HepG2 (cell line): ENCODE results near the gene ACAT2. TPM values are rescaled to one million over a fixed set of nuclear protein-coding genes. Genes with fewer than 3 reads are reported as not detected.
A peak's percentile ranks its signal among the peaks of the same experiment; 100 is the strongest.

Experiments used
- ATAC-seq: fragments of 200-7000 bp; cut with Tn5 transposase; 3 replicates; pipeline ENCODE4 v1.9.1; 2020; ENCODE audit warnings: mild to moderate bottlenecking, moderate library complexity
- BruUV-seq: library from RNA; stranded (reverse); fragments of 400-500 nt; replicated peaks from 2 replicates; lab custom pipeline; 2021; lab: Mats Ljungman, UMichigan
- CTCF ChIA-PET: fragments of 300-600 bp; formaldehyde crosslinking; extraction: SDS; loops from one replicate; lab custom pipeline; 2021; ENCODE audit warnings: low total read pairs, inconsistent platforms, low intra/inter-chr PET ratio; lab: Yijun Ruan, JAX
- POLR2A ChIA-PET: fragments of 350-600 bp; sonication (Branson Sonifier 250); formaldehyde crosslinking; loops from one replicate; lab custom pipeline; 2020; ENCODE audit warnings: antibody characterized with exemption, inconsistent platforms; lab: Yijun Ruan, JAX
- DNase-seq: peaks from one replicate; pipeline ENCODE4 v3.0.0-alpha.2; 2015; ENCODE audit warnings: low spot score
- FAIRE-seq: peaks from 3 replicates; lab custom pipeline; 2011; peaks lifted over from hg19 to GRCh38; lab: Jason Lieb, UNC
- H2AFZ ChIP-seq: one replicate; pipeline ENCODE4 v1.6.1; 2011; ENCODE audit warnings: low read length, inconsistent platforms
- H3K27ac ChIP-seq: fragments of 300-600 bp; 3 replicates; pipeline ENCODE4 v1.8.0; 2011; ENCODE audit warnings: mixed run types, mild to moderate bottlenecking, mixed read lengths, low read length, inconsistent platforms; ENCODE audit not compliant: insufficient read depth; ENCODE audit errors: extremely low read length
- H3K27me3 ChIP-seq, 2 experiments: fragments of 200-600 bp in 1 of 2; 2 replicates in 1 of 2; 3 replicates in 1 of 2; pipeline versions ENCODE4 v1.6.0 to v1.8.0; 2011; ENCODE audit warnings: low read length in 2 of 2, mild to moderate bottlenecking in 2 of 2, moderate library complexity in 2 of 2, inconsistent platforms in 1 of 2; ENCODE audit not compliant: insufficient read depth in 2 of 2, control insufficient read depth in 1 of 2
- H3K36me3 ChIP-seq, 2 experiments: fragments of 200-600 bp in 1 of 2; replicated peaks in 1 of 2; 2 replicates in 1 of 2; 3 replicates in 1 of 2; pipeline versions ENCODE4 v1.5.1 to v1.8.0; 2011; ENCODE audit warnings: low read length in 2 of 2, inconsistent platforms in 1 of 2; ENCODE audit not compliant: insufficient read depth in 2 of 2, control insufficient read depth in 1 of 2
- H3K4me1 ChIP-seq: 2 replicates; pipeline ENCODE4 v1.5.1; 2012; ENCODE audit warnings: low read length, inconsistent platforms; ENCODE audit not compliant: insufficient read depth
- H3K4me2 ChIP-seq: 2 replicates; pipeline ENCODE4 v1.6.0; 2011; ENCODE audit warnings: low read depth, low read length, inconsistent platforms
- H3K4me3 ChIP-seq, 3 experiments: fragments of 200-600 bp in 1 of 3; sonication (generic), shearing (Covaris generic) in 1 of 3; replicated peaks in 1 of 3; 2 replicates each; pipeline ENCODE4 v1.5.1; 2011 to 2016; ENCODE audit warnings: low read length in 3 of 3, inconsistent platforms in 2 of 3, low read depth in 2 of 3, mild to moderate bottlenecking in 2 of 3, control low read depth in 1 of 3, mixed read lengths in 1 of 3; ENCODE audit not compliant: insufficient read depth in 1 of 3
- H3K79me2 ChIP-seq: one replicate; pipeline ENCODE4 v1.6.1; 2011; ENCODE audit warnings: low read length, inconsistent platforms; ENCODE audit not compliant: insufficient read depth
- H3K9ac ChIP-seq: 2 replicates; pipeline ENCODE4 v1.6.0; 2011; ENCODE audit warnings: mild to moderate bottlenecking, low read depth, low read length, inconsistent platforms; ENCODE audit not compliant: insufficient read depth
- H3K9me3 ChIP-seq: 2 replicates; pipeline ENCODE4 v1.5.1; 2012; ENCODE audit warnings: mild to moderate bottlenecking, low read length
- H4K20me1 ChIP-seq: 2 replicates; pipeline ENCODE4 v1.6.0; 2011; ENCODE audit warnings: inconsistent platforms, mild to moderate bottlenecking, low read length, moderate library complexity; ENCODE audit not compliant: insufficient read depth
- ARID2 ChIP-seq: sonication (generic); formaldehyde crosslinking; IDR thresholded peaks from 2 replicates; pipeline ENCODE4 v1.8.1; 2022; ENCODE audit warnings: mild to moderate bottlenecking, missing genetic modification reagents, borderline replicate concordance
- BCL6 ChIP-seq: IDR thresholded peaks from 2 replicates; pipeline ENCODE4 v1.6.1; 2016; ENCODE audit warnings: missing genetic modification reagents, missing compliant biosample characterization
- DNMT3B ChIP-seq: conservative IDR thresholded peaks from 2 replicates; pipeline ENCODE4 v1.6.1; 2016; ENCODE audit warnings: missing biosample characterization, control low read depth
- FUBP1 ChIP-seq: sonication (generic); formaldehyde crosslinking; IDR thresholded peaks from 2 replicates; pipeline ENCODE4 v1.5.1; 2020; ENCODE audit warnings: missing genetic modification reagents, mild to moderate bottlenecking, borderline replicate concordance
- NFATC3 ChIP-seq: sonication (generic); formaldehyde crosslinking; IDR thresholded peaks from 2 replicates; pipeline ENCODE4 v1.5.1; 2020; ENCODE audit warnings: mild to moderate bottlenecking, missing genetic modification reagents
- PITX1 ChIP-seq: sonication (generic); formaldehyde crosslinking; IDR thresholded peaks from 2 replicates; pipeline ENCODE4 v1.5.1; 2020; ENCODE audit warnings: mild to moderate bottlenecking, missing genetic modification reagents
- REXO4 ChIP-seq: sonication (generic); formaldehyde crosslinking; IDR thresholded peaks from 2 replicates; pipeline ENCODE4 v1.8.0; 2022; ENCODE audit warnings: missing genetic modification reagents, mild to moderate bottlenecking, borderline replicate concordance
- SALL1 ChIP-seq: sonication (generic); formaldehyde crosslinking; IDR thresholded peaks from 2 replicates; pipeline ENCODE4 v1.8.0; 2022; ENCODE audit warnings: mild to moderate bottlenecking, missing genetic modification reagents
- THAP7 ChIP-seq: sonication (generic); formaldehyde crosslinking; IDR thresholded peaks from 2 replicates; pipeline ENCODE4 v1.8.1; 2023; ENCODE audit warnings: mild to moderate bottlenecking, missing genetic modification reagents
- ZBTB20 ChIP-seq: sonication (generic); formaldehyde crosslinking; IDR thresholded peaks from 2 replicates; pipeline ENCODE4 v1.8.1; 2023; ENCODE audit warnings: missing genetic modification reagents, low read depth, mild to moderate bottlenecking, borderline replicate concordance
- ZNF263 ChIP-seq: sonication (generic); formaldehyde crosslinking; IDR thresholded peaks from 2 replicates; pipeline ENCODE4 v1.4.0; 2020; ENCODE audit warnings: missing genetic modification reagents
- ZNF280B ChIP-seq: sonication (generic); formaldehyde crosslinking; IDR thresholded peaks from 2 replicates; pipeline ENCODE4 v1.5.0; 2020; ENCODE audit warnings: missing genetic modification reagents, mild to moderate bottlenecking, borderline replicate concordance
- ZNF34 ChIP-seq: sonication (generic); formaldehyde crosslinking; IDR thresholded peaks from 2 replicates; pipeline ENCODE4 v1.4.0; 2020; ENCODE audit warnings: mild to moderate bottlenecking, missing genetic modification reagents, borderline replicate concordance
- ZNF563 ChIP-seq: sonication (generic); formaldehyde crosslinking; IDR thresholded peaks from 2 replicates; pipeline ENCODE4 v1.8.0; 2022; ENCODE audit warnings: mild to moderate bottlenecking, moderate library complexity, missing genetic modification reagents
- ZNF747 ChIP-seq: sonication (generic); formaldehyde crosslinking; IDR thresholded peaks from 2 replicates; pipeline ENCODE4 v1.8.1; 2023; ENCODE audit warnings: missing genetic modification reagents, mild to moderate bottlenecking, borderline replicate concordance
- ZNF891 ChIP-seq: sonication (generic); formaldehyde crosslinking; IDR thresholded peaks from 2 replicates; pipeline ENCODE4 v1.5.0; 2020; ENCODE audit warnings: mild to moderate bottlenecking, missing genetic modification reagents
- WGBS: methylation state at CpG from one replicate; pipeline ENCODE4 v1.1.6; 2017; ENCODE audit warnings: low lambda C conversion rate; 5-methylcytosine and 5-hydroxymethylcytosine counted together
- in situ Hi-C: cut with HindIII; loops from 2 replicates; pipeline ENCODE4 v1.10.0; 2017; ENCODE audit warnings: low pct_unique_long_range_greater_than_20kb; ENCODE audit not compliant: extremely low pct_ligation_motif_present
- intact Hi-C: fragments of 100-400 bp; cut with micrococcal nuclease; formaldehyde crosslinking; loops from one replicate; pipeline ENCODE4 v1.10.0; 2022; ENCODE audit not compliant: unreplicated experiment
- polyA plus RNA-seq, 8 experiments: library from polyadenylated mRNA; depleted of rRNA in 3 of 8; stranded (reverse) in 7 of 8; unstranded in 1 of 8; fragments of >200 nt; fragmentation: Illumina TruSeq in 4 of 8; extraction: Trizol in 4 of 8; gene quantifications; 2 replicates each; pipeline versions ENCODE4 v1.2.1 to v1.2.3, GENCODE V29; 2011 to 2016; ENCODE audit warnings: low read depth in 4 of 8, missing spikeins in 1 of 8, mixed read lengths in 1 of 8; ENCODE audit not compliant: insufficient read depth in 1 of 8
- total RNA-seq, 5 experiments: library from RNA; depleted of rRNA; stranded (reverse); fragments of >200 nt; fragmentation: Illumina TruSeq; extraction: Trizol; gene quantifications; 2 replicates each; pipeline ENCODE4 v1.2.3, GENCODE V29; 2016; ENCODE audit warnings: low read depth in 1 of 5
- TF ChIP-seq, protein P1 (sequence below): sonication (generic); formaldehyde crosslinking; IDR thresholded peaks from 2 replicates; pipeline ENCODE4 v1.4.0; 2020; ENCODE audit warnings: missing genetic modification reagents, mild to moderate bottlenecking, borderline replicate concordance

Gene ACAT2
- total and polyA plus RNA-seq, 2 of the 13 experiments (the other 11 are each of a cell fraction or from before 2014, with no cell fraction given), result 121 to 534 TPM

DNA sequence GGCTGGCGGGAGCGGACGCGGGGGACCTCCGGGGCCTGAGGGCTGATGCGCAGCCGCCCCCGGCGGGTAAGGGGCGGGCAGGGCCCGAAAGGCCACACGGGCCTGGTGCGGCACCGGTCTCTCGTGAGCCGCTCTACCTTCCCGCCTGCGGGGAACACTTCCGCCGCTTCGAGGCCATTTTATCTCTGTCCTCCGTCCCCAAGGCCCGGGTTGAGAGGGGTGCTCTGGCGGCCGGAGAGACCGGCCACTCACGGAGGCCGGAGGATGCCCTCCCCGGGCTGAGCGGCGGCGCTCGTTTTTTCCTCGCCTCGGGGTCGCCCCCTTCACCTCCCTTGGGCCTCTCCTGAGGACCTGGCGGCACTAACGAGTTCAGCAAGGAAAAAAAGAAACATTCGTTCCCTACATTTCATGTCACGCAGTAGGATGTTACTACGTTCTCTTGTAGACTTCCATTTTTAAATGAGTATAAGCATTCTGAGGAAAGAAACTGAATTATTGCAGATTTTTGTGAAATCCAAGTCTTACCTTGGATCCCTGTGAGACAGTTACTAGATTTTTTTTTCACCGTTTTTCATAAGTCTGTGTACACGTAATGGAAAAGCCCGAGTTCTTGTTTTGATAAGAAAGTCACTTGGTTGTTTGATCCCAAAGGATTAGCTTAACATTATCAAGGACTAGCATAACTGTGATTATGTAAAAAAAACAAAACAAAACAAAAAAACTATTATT is 34.0 kb upstream of the ACAT2 start:
- POLR2A ChIA-PET, result interaction anchor here (0.8 to 13.1 kb wide), 11 partner anchors 10 to 63 kb away, joined by 3 to 175 read pairs (median 6); partner anchors contain the start of genes ACAT2, MRPL18, SOD2 and TCP1
- Histone ChIP-seq H4K20me1 (peaks cover 51% of the 10 kb centered on the region), H2AFZ (no peak overlapping the region), H3K36me3 (peaks cover 0 to 4% of the 10 kb centered on the region in 2 experiments; a peak in 3 of 5 replicates), H3K4me1 (peaks cover 64% of the 10 kb centered on the region), H3K27ac (peak overlapping the region; percentile 99), H3K4me2 (peak overlapping the region; percentile 96), H3K9ac (peak overlapping the region; percentile 99), H3K9me3 (no peaks in the 10 kb centered on the region), H3K27me3 (no peaks in the 10 kb centered on the region; a peak in 1 of 5 replicates), H3K79me2 (peaks cover 93% of the 10 kb centered on the region), H3K4me3 (peak overlapping the region; percentile 88 to 99 (median 97))
- peak; percentile 29 for DNase-seq
- CTCF ChIA-PET, result no interaction called here
- in situ Hi-C loops (loop anchor here (5.0 kb wide), 3 partner anchors 34 to 59 kb away; partner anchors contain the start of genes ACAT2, SOD2 and TCP1), intact Hi-C loops (loop anchor here (1.0 to 2.0 kb wide), 3 partner anchors 34 to 61 kb away; partner anchors contain the start of genes ACAT2, SOD2 and TCP1)
- BruUV-seq, result no TSS peak
- no peak for FAIRE-seq
- under 1% methylated on average over 25 of the region's 44 CpGs for WGBS
- peak; percentile 65 for ATAC-seq
- no peak for TF ChIP-seq ZNF34
- 0 out of 2 replicates have a peak, but pooled peaks have one; percentile 36 for TF ChIP-seq THAP7 (CRISPR knock-in tag)
- TF ChIP-seq FUBP1 (CRISPR knock-in tag), result no peak
- 0 out of 2 replicates have a peak, but pooled peaks have one; percentile 8 for TF ChIP-seq ZNF747 (CRISPR knock-in tag)
- peak; percentile 62; the same call in 1 of the 2 replicates for TF ChIP-seq ZNF263
- peak; percentile 83; the same call in 1 of the 2 replicates for TF ChIP-seq REXO4 (CRISPR knock-in tag)
- peak; percentile 61; the same call in 1 of the 2 replicates for TF ChIP-seq PITX1 (CRISPR knock-in tag)
- TF ChIP-seq DNMT3B (CRISPR knock-in tag), result 0 out of 2 replicates have a peak, but pooled peaks have one; percentile 39
- 0 out of 2 replicates have a peak, but pooled peaks have one; percentile 62 for TF ChIP-seq ZNF280B (CRISPR knock-in tag)
- TF ChIP-seq ZNF891 (CRISPR knock-in tag), result peak; percentile 81; the same call in 1 of the 2 replicates
- no peak for TF ChIP-seq ARID2 (CRISPR knock-in tag)
- 0 out of 2 replicates have a peak, but pooled peaks have one; percentile 47 for TF ChIP-seq ZNF563
- TF ChIP-seq SALL1 (CRISPR knock-in tag), result peak; percentile 78
- peak; percentile 34; the same call in 1 of the 2 replicates for TF ChIP-seq BCL6 (CRISPR knock-in tag)
- TF ChIP-seq, protein P1, sequence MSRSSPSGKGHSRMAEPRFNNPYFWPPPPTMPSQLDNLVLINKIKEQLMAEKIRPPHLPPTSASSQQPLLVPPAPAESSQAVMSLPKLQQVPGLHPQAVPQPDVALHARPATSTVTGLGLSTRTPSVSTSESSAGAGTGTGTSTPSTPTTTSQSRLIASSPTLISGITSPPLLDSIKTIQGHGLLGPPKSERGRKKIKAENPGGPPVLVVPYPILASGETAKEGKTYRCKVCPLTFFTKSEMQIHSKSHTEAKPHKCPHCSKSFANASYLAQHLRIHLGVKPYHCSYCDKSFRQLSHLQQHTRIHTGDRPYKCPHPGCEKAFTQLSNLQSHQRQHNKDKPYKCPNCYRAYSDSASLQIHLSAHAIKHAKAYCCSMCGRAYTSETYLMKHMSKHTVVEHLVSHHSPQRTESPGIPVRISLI (CRISPR knock-in tag), result peak; percentile 46; the same call in 1 of the 2 replicates
- no peak for TF ChIP-seq NFATC3 (CRISPR knock-in tag)
- 0 out of 2 replicates have a peak, but pooled peaks have one; percentile 33 for TF ChIP-seq ZBTB20 (CRISPR knock-in tag)
